ENCODE results near the gene NUDCD3.

- TF ChIP-seq CTCF (IDR thresholded peaks at IDR 0.05 in 8 of 11, conservative IDR thresholded peaks at IDR 0.05 in 3 of 11) (no peak), POLR2AphosphoS5 (IDR thresholded peaks at IDR 0.05) (no peak), POLR2A (IDR thresholded peaks at IDR 0.05) (no peak)
These were observed 151.9 kb downstream of the NUDCD3 start for GRCh38 chr7:44338600-44338999.
